ENCODE data around the gene SPEF2. TPM values are rescaled to one million over a fixed set of nuclear protein-coding genes. Genes with fewer than 3 reads are reported as not detected.

The SPEF2 gene
- total and polyA plus RNA-seq, 2 donors from 2014 or later: 7.1 to 19.1 TPM

DNA sequence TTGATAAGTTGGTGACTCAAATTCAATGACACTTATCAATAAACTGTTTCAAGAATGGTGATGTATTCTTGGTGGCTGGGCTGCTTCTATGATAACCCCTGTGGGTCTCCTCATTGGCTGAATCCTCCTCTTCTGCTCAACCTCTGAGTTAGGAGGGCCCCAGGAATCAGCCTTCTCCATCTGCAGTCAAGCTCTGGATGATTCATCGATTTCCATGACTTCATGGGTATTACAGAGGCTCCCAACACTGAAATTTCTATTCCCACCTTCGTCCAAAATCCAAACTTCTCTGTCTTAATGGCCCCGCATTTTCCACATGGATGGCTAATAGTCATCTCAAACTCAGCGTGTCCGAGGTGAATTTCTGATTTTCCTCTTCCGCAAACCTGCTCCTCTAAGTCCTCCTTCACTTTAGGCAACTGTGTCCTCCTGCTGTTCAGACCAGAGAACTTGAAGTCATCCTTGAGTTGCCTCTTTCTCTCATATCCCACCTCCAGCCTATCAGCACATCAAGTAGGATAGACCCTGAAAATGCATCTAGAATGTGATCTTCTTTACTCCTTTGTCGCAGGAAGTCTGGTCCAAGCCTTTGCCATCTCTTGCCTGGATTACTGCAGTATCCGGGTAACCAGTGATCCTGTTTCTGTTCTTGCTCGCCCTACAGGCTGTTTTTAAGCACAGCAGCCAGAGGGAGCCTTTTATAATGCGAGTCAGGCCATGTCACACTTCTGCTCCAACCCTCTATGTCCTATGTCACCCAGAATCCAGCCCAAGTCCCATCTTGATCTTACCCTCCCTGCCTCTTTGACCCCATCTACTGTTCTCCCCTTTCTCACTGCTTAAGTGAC, 197.7 kb downstream of the SPEF2 start:
- no peaks in the 10 kb centered on the region for H3K4me1 ChIP-seq (ENCODE audit: control insufficient read depth in 2 of 3, insufficient read depth in 2 of 3, low read depth in 1 of 3, low read length in 3 of 3)
- H3K27me3 ChIP-seq (ENCODE audit: control insufficient read depth, insufficient read depth, low read length): no peaks in the 10 kb centered on the region
- TF ChIP-seq, protein P1, sequence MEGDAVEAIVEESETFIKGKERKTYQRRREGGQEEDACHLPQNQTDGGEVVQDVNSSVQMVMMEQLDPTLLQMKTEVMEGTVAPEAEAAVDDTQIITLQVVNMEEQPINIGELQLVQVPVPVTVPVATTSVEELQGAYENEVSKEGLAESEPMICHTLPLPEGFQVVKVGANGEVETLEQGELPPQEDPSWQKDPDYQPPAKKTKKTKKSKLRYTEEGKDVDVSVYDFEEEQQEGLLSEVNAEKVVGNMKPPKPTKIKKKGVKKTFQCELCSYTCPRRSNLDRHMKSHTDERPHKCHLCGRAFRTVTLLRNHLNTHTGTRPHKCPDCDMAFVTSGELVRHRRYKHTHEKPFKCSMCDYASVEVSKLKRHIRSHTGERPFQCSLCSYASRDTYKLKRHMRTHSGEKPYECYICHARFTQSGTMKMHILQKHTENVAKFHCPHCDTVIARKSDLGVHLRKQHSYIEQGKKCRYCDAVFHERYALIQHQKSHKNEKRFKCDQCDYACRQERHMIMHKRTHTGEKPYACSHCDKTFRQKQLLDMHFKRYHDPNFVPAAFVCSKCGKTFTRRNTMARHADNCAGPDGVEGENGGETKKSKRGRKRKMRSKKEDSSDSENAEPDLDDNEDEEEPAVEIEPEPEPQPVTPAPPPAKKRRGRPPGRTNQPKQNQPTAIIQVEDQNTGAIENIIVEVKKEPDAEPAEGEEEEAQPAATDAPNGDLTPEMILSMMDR (IDR thresholded peaks at IDR 0.05; ENCODE audit: borderline replicate concordance, extremely low read depth, insufficient read depth): peak; percentile 46
- DNase-seq: no peak
- H3K9me3 ChIP-seq (ENCODE audit: control insufficient read depth in 2 of 3, insufficient read depth in 1 of 3, low read length in 3 of 3): no peaks in the 10 kb centered on the region
- FAIRE-seq: no peak
- no peak overlapping the region for H3K9ac ChIP-seq (ENCODE audit: low read length in 3 of 3)
- intact Hi-C loops (cut with DNase I): no loop called here
- H3K36me3 ChIP-seq (ENCODE audit: control insufficient read depth in 2 of 3, insufficient read depth in 3 of 3, low read length in 3 of 3): no peaks in the 10 kb centered on the region
- H3K27ac ChIP-seq (ENCODE audit: low read depth in 2 of 2, low read length in 2 of 2): no peak overlapping the region
- no peak overlapping the region for H3K4me3 ChIP-seq (ENCODE audit: low read length in 3 of 3)

DNA sequence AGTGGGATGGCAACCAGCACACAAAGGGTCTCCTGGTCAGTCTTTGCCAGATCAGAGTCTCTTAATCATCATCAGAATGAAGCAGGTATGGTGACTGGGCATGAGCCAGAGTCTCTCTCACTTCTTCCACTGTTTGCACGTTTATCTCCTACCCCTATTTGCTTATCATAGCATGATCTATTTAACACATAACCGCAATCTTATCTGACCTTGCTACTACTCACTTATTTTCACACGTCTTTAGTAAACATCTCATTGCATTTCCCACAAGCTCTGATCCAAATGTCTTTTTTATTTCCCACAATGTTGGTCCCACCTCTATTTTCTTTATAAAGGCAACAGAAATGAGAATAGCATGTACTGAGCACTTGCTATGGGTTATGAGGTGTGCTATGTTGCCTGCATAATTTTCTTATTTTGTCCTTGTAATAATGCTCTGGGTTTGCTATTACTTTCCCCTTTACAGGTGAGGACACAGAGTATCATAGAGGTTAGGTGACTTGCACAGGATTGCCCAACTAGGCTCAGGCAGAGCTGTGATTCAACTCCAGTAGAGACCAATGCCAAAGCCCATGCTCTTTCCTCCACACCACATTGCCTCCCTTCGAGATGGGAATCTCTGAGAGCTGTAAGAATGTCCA, 199.3 kb downstream of the SPEF2 start:
- Histone ChIP-seq H3K36me3 (ENCODE audit: control insufficient read depth in 2 of 3, insufficient read depth in 3 of 3, low read length in 3 of 3) (no peaks in the 10 kb centered on the region), H3K9ac (ENCODE audit: low read length in 3 of 3) (no peak overlapping the region), H3K4me1 (ENCODE audit: control insufficient read depth in 2 of 3, insufficient read depth in 2 of 3, low read depth in 1 of 3, low read length in 3 of 3) (no peaks in the 10 kb centered on the region), H3K27me3 (ENCODE audit: control insufficient read depth, insufficient read depth, low read length) (no peaks in the 10 kb centered on the region), H3K9me3 (ENCODE audit: control insufficient read depth in 2 of 3, insufficient read depth in 1 of 3, low read length in 3 of 3) (no peaks in the 10 kb centered on the region), H3K27ac (ENCODE audit: low read depth in 2 of 2, low read length in 2 of 2) (no peak overlapping the region), H3K4me3 (ENCODE audit: low read length in 3 of 3) (no peak overlapping the region)
- TF ChIP-seq, protein P1 (IDR thresholded peaks at IDR 0.05; ENCODE audit: borderline replicate concordance, extremely low read depth, insufficient read depth): no peak
- DNase-seq: no peak
- intact Hi-C loops (cut with DNase I): no loop called here
- FAIRE-seq: no peak

DNA sequence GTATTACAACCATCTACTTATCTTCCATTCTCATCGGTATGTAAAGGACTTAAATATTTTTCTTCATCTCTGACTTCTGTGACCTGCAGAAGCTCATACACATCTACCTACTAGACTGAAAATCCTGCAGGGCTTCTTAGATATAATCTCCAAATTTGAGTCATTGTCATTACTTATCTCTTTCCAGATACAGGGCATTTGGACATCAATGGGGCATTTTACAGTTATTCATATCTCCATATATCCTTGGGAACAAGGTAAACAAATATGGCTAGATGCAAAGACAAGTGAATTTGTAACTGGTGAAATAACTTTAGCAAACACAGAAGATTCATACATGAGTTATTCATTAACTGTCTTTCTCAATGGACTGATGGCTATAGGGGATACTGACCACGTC, 201.4 kb downstream of the SPEF2 start:
- Histone ChIP-seq H3K4me3 (ENCODE audit: low read length in 3 of 3) (no peak overlapping the region), H3K36me3 (ENCODE audit: control insufficient read depth in 2 of 3, insufficient read depth in 3 of 3, low read length in 3 of 3) (no peaks in the 10 kb centered on the region), H3K4me1 (ENCODE audit: control insufficient read depth in 2 of 3, insufficient read depth in 2 of 3, low read depth in 1 of 3, low read length in 3 of 3) (no peaks in the 10 kb centered on the region), H3K27ac (ENCODE audit: low read depth in 2 of 2, low read length in 2 of 2) (no peak overlapping the region), H3K27me3 (ENCODE audit: control insufficient read depth, insufficient read depth, low read length) (no peaks in the 10 kb centered on the region), H3K9me3 (ENCODE audit: control insufficient read depth in 2 of 3, insufficient read depth in 1 of 3, low read length in 3 of 3) (no peaks in the 10 kb centered on the region), H3K9ac (ENCODE audit: low read length in 3 of 3) (no peak overlapping the region)
- no peak for FAIRE-seq
- DNase-seq: no peak
- TF ChIP-seq, protein P1 (IDR thresholded peaks at IDR 0.05; ENCODE audit: borderline replicate concordance, extremely low read depth, insufficient read depth): no peak
- intact Hi-C loops (cut with DNase I): no loop called here

Measured in kidney (tissue), 14 donors.